ENCODE measurements around the gene KIF20B.

- TF ChIP-seq CTCF (conservative IDR thresholded peaks at IDR 0.05; ENCODE audit: low read depth, low read length): no peak
- no peak for TF ChIP-seq EZH2 (IDR thresholded peaks at IDR 0.05; ENCODE audit: borderline replicate concordance, low read depth, low read length, poor library complexity, severe bottlenecking)
Observed at GRCh38 chr10:89782470-89782869, 81.1 kb downstream of the KIF20B start.

Measured in A673 (cell line).